OCI-LY1 (cell line): ENCODE data around the gene PIAS1.

Experiments used
- CTCF ChIP-seq: fragments of 200-600 bp; sonication (generic), shearing (Covaris generic); IDR thresholded peaks from 2 replicates; pipeline ENCODE4 v1.5.1; 2017; ENCODE audit warnings: mild to moderate bottlenecking, antibody characterized with exemption, low read length, moderate library complexity, mixed read lengths
- EZH2 ChIP-seq: fragments of 200-600 bp; sonication (generic), shearing (Covaris generic); IDR thresholded peaks from 2 replicates; pipeline ENCODE4 v1.8.0; 2017; ENCODE audit warnings: borderline replicate concordance, mixed run types, mild to moderate bottlenecking, antibody characterized with exemption, low read length, moderate library complexity, mixed read lengths

GRCh38 chr15:68059630-68060029 lies 5.5 kb downstream of the PIAS1 start:
- TF ChIP-seq CTCF (no peak), EZH2 (no peak)
